ENCODE data around the gene BPIFB4. TPM values are rescaled to one million over a fixed set of nuclear protein-coding genes. Genes with fewer than 3 reads are reported as not detected.

BPIFB4 gene
- total RNA-seq, 2 donors from 2014 or later: not detected

DNA sequence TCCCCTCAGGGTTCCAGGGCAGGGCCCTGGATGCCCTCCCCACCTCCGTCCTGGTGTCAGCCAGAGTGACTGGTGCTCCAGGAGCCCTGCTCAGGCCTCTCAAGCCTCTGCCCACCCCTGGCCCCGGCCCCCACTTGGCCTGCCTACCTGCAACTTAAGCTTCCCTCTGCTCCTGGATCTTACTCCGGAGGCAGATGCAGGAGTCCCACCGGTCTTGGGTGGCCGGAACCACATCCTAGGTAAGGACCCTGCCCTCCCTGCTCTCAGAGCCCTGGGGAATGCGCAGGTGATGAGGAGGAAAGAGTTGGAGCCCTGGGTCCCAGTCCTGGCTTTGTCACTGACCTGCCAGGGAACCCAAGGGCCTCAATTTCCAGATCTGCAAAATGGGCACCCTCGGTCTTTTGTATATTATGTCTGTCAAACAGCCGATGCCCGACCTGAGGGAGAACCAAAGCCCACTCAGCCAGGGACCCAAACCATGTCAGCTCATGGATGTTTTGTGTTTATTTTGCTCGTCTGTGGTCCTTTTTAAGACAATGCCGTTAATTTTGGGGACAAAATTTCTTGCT lies 54.0 kb downstream of the BPIFB4 start:
- DNase-seq: no peak
- intact Hi-C loops (cut with DNase I): no loop called here
- no peak for ATAC-seq

DNA sequence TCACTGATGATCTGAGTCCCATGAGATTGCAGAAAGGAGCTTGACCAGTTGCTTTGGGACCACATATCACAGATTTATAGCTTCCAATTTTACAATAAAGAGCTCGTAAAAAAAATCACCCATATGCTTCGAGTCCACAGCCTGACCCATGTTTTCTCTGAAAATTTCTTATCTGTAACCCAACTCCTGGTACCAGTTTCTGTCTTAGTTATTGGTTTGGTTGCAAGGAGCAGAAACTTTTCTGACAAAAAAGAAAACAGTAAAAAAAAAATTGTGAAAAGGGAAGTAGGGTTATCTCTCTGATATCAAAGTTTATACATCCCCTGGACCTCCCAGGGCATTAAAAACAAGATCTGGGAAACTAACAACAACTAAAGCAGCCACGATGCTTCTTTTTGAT lies 57.8 kb downstream of the BPIFB4 start:
- intact Hi-C loops (cut with DNase I): no loop called here
- ATAC-seq (no peak), DNase-seq (no peak)

DNA sequence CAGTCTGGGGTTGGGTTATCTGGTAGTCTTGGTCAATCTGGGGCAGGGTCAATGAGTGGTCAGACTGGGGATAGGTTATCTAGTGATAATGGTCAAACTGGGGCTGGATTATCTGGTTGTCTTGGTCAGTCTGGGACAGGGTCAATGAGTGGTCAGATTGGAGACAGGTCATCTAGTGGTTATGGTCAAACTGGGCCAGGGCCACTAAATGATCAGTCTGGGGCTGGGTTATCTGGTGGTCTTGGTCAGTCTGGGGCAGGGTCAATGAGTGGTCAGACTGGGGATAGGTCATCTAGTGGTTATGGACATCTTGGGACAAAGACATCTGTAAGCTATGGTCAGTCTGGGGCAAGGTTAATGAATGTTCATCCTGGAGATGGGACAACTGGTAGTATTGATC lies 60.0 kb downstream of the BPIFB4 start:
- no peak for DNase-seq
- ATAC-seq: no peak
- intact Hi-C loops (cut with DNase I): no loop called here

DNA sequence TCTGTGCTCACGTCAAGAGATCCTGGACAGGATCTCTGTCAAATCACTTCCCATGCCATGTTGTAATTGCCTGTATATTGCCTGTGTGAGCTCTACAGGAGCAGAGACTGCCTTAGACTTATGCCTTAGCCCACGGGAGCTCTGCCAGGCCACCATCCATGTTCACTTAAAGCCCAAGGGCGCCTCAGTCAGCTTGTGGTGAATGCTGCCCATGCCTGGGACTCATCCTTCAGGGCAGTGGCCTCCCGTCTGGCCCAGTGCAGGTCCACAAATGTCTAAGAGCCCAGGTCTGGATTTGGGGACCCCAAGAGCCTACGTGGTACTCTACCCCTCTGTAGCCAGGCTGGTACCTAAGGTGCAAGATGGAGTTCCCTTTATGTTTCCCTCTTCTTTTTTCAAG lies 66.1 kb downstream of the BPIFB4 start:
- ATAC-seq: no peak
- no peak for DNase-seq
- intact Hi-C loops (cut with DNase I): no loop called here

DNA sequence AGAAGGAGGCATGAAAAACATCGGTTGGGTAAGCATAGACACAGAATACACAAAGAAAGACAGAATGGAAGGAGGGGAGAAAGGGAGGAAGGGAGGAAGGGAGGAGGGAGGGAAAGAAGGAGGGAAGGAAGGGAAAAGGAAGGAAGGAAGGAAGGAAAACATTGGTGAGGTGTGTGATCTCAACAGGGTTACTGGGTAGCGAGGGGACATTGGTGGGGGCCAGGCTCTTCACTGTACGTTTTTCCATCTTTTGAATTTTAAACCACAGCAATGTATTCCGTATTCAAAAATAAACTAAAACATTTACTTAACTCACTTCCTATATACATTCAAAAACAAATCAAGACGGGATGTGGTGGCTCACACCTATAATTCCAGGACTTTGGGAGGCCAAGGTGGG lies 67.9 kb downstream of the BPIFB4 start:
- DNase-seq (no peak), ATAC-seq (no peak)
- intact Hi-C loops (cut with DNase I): no loop called here

DNA sequence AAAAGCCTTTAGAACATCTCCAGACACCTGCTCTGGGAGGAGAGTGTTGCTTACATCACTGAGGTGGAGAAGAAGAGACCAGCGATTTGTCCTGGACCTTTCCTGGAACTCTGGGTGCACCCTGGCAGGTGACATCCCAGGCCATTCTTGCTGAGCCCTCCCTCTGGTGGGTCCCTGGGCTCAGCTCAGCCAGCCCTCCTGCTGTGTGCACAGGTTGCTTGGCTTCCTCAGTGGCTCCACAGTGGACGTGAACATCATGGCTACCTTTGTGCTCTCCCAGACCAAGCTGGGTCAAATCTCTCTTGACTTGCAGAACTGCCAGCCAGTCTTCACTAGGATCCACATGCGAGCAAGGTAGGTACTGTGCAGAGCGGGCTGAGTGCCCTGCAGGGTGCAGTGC lies 68.6 kb downstream of the BPIFB4 start:
- intact Hi-C loops (cut with DNase I): no loop called here
- ATAC-seq (no peak), DNase-seq (no peak)

DNA sequence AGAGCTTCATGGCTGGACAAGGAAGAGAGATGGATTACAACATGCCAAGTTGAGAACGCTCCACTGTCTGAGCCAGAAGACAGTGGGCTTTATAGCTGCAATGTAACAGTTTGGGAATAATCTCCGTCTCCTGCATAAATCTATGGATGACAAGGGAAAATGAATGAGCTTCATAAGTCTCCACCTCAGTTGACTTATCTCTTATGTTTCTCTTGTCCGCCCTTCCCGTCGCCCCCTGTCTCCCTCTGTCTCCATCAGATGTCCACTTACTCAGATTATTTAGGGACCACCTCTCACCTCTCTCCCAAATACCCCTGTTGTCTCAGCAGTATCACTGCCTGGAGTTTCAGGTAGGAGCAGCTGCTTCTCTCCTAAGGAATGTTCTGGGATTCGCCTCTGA lies 74.8 kb downstream of the BPIFB4 start:
- DNase-seq: no peak
- ATAC-seq: no peak
- intact Hi-C loops (cut with DNase I): no loop called here

DNA sequence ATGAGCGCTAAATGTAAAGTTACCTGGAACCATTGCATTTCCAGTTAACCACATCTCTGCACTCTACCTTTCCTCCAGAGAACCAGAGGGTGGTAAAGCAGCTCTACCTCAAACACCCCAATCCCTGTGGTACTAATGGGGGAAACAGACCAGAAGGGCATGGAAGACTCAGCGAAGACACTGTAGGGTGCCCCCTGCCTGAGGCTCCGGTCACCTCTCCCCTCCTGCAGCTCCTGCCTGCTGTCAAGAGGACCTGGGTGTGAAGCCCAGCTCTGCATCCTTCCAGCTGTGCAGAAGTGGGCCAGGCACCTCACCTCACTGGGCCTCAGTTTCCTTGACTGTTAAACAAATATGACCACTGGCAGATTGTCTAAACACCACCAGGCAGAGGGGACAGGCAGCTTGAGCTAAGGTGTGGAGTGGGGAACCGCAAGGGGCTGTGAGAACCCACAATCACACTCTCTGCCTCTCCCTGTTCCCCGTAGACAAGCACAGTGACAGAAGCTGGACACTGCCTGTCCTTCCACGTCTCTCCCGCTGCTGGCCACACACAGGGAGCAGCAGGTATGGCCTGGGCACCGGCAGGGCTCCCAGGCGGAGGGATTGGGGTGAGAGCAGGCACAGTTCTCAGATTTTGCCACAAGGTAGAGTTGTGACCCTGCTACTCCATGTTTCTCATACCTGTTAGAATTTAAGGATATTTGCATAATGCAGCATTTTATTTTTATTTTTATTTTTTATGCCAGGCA lies 79.4 kb downstream of the BPIFB4 start:
- ATAC-seq: no peak
- DNase-seq: no peak
- intact Hi-C loops (cut with DNase I): no loop called here

DNA sequence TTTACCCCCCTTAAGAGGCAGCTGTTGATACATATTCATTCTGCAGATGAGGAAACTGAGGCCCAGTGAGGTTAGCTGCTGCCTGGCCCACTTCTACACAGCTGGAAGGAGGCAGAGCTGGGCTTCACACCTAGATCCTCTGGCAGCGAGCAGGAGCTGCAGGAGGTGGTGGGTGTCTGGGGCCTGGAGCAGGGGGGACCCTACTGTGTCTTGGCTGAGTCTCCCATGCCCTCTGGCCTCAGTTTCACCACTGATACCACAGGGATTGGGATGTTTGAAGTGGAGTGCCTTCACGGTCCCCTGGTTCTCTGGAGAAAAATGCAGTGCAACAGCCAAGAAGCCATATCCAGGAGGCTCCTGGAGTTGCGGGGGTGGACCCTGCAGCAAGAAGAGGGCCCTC lies 80.3 kb downstream of the BPIFB4 start:
- DNase-seq (no peak), ATAC-seq (no peak)
- intact Hi-C loops (cut with DNase I): no loop called here

DNA sequence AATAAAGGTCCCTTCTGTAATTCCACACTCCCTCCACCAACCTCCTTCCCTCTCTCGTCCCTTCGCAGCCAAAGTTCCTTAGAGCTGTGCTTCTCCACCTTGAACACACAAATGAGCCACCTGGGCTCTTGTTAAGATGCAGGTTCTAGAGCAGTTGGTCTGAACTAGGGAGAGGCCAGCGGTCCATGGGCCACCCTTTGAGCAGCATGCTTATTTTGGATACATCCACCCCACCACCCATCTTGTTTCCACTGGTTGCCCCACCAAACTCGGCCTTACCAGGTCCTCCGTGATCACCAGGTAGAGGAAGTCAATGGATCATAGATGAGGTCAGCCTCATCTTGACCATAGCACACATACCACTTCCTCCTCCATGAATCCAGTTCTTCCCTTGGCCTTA lies 81.2 kb downstream of the BPIFB4 start:
- ATAC-seq (no peak), DNase-seq (no peak)
- intact Hi-C loops (cut with DNase I): no loop called here

Other genes with a start within 250 kb of the BPIFB4 start
- gene EFCAB8, start 220.7 kb upstream of the BPIFB4 start, total RNA-seq: under 1 TPM in 1 of 2 donors, not detected in 1; 0.18 TPM
- not detected for gene SUN5, start 75.2 kb upstream of the BPIFB4 start, total RNA-seq
- not detected for gene BPIFB2, start 71.9 kb upstream of the BPIFB4 start, total RNA-seq
- not detected for gene BPIFB6, start 48.0 kb upstream of the BPIFB4 start, total RNA-seq
- not detected for gene BPIFB3, start 25.7 kb upstream of the BPIFB4 start, total RNA-seq
- not detected for gene BPIFA2, start 88.5 kb downstream of the BPIFB4 start, total RNA-seq
- not detected for gene BPIFA3, start 137.7 kb downstream of the BPIFB4 start, total RNA-seq
- gene BPIFA1, start 156.4 kb downstream of the BPIFB4 start, total RNA-seq: not detected
- not detected for gene BPIFB1, start 203.6 kb downstream of the BPIFB4 start, total RNA-seq